AG09319 (cell line): ENCODE measurements around the gene IQGAP2.

Experiments used
- DNase-seq: peaks from one replicate; pipeline ENCODE4 v3.0.0-alpha.2; 2010; ENCODE audit warnings: low read depth; ENCODE audit errors: extremely low read depth
- CTCF ChIP-seq: IDR thresholded peaks from 2 replicates; pipeline ENCODE4 v1.5.1; 2011; ENCODE audit warnings: low read depth, mild to moderate bottlenecking, inconsistent platforms, low read length, moderate library complexity

IQGAP2 gene

GRCh38 chr5:76705574-76705973, 302.5 kb downstream of the IQGAP2 start:
- DNase-seq: no peak
- TF ChIP-seq CTCF: no peak

- TF ChIP-seq CTCF: no peak
- DNase-seq: peak; percentile 60
These were observed 306.7 kb downstream of the IQGAP2 start for GRCh38 chr5:76709762-76710161.

- DNase-seq: no peak
- TF ChIP-seq CTCF: no peak
These were observed 307.9 kb downstream of the IQGAP2 start for GRCh38 chr5:76710991-76711390.

- no peak for TF ChIP-seq CTCF
- DNase-seq: no peak
These were observed 311.8 kb downstream of the IQGAP2 start for GRCh38 chr5:76714751-76715485.

- no peak for DNase-seq
- no peak for TF ChIP-seq CTCF
These were observed 312.3 kb downstream of the IQGAP2 start for GRCh38 chr5:76715486-76715735.

GRCh38 chr5:76715736-76716455, 312.8 kb downstream of the IQGAP2 start, which contains the start of gene F2R:
F2R (plus strand) TSS chr5:76716126; CDS start chr5:76716308, 182 bp downstream.
- DNase-seq: no peak

More at GRCh38 chr5:76715736-76716455, 312.8 kb downstream of the IQGAP2 start, which contains the start of gene F2R:
- TF ChIP-seq CTCF: peak; percentile 37
